DMS153 treated with DMSO at 0.1 percent for 48 hours (cell line): ENCODE data around the gene CLCN6.

Source experiments
- DNase-seq: peaks from one replicate; lab custom pipeline; 2025; ENCODE audit not compliant: unreplicated experiment; lab: John Stamatoyannopoulos, UW

The CLCN6 gene

GRCh38 chr1:11847667-11848372 lies 41.8 kb downstream of the CLCN6 start, which contains the start of gene NPPA:
Gene NPPA (minus strand): TSS chr1:11847783. CDS start chr1:11847684, 99 bp downstream.
- peak; percentile 96 for DNase-seq

- DNase-seq: no peak
These were observed 42.3 kb downstream of the CLCN6 start for GRCh38 chr1:11848373-11848700.

GRCh38 chr1:11850156-11850555 lies 44.2 kb downstream of the CLCN6 start:
- no peak for DNase-seq

GRCh38 chr1:11851180-11851579 lies 45.2 kb downstream of the CLCN6 start:
- no peak for DNase-seq

- no peak for DNase-seq
These were observed 48.5 kb downstream of the CLCN6 start for GRCh38 chr1:11854519-11854918.

GRCh38 chr1:11855430-11855829 lies 49.4 kb downstream of the CLCN6 start:
- DNase-seq: no peak

GRCh38 chr1:11856698-11857097 lies 50.7 kb downstream of the CLCN6 start:
- DNase-seq: no peak

GRCh38 chr1:11857164-11857851 lies 51.3 kb downstream of the CLCN6 start:
- no peak for DNase-seq

- no peak for DNase-seq
These were observed 52.2 kb downstream of the CLCN6 start for GRCh38 chr1:11858158-11858557.

GRCh38 chr1:11858613-11858967 lies 52.6 kb downstream of the CLCN6 start, which contains the start of gene NPPB:
Gene NPPB (minus strand): TSS chr1:11858945. CDS start chr1:11858833, 112 bp downstream.
- no peak for DNase-seq

- DNase-seq: no peak
These were observed 53.2 kb downstream of the CLCN6 start for GRCh38 chr1:11858968-11859871.

GRCh38 chr1:11860083-11860482 lies 54.1 kb downstream of the CLCN6 start:
- no peak for DNase-seq

- no peak for DNase-seq
These were observed 54.6 kb downstream of the CLCN6 start for GRCh38 chr1:11860587-11860986.

- DNase-seq: no peak
These were observed 56.9 kb downstream of the CLCN6 start for GRCh38 chr1:11862890-11863289.

GRCh38 chr1:11868331-11868980 lies 62.5 kb downstream of the CLCN6 start:
- no peak for DNase-seq

- DNase-seq: no peak
These were observed 63.1 kb downstream of the CLCN6 start for GRCh38 chr1:11869104-11869503.

- no peak for DNase-seq
These were observed 63.7 kb downstream of the CLCN6 start for GRCh38 chr1:11869650-11870207.

- no peak for DNase-seq
These were observed 66.6 kb downstream of the CLCN6 start for GRCh38 chr1:11872545-11872944.

GRCh38 chr1:11873395-11874257 lies 67.6 kb downstream of the CLCN6 start:
- DNase-seq: no peak

GRCh38 chr1:11874258-11874562 lies 68.2 kb downstream of the CLCN6 start:
- DNase-seq: no peak
